AML-193 (cell line): ENCODE measurements around the gene HIP1.
A peak's percentile ranks its signal among the peaks of the same experiment; 100 is the strongest.
"Not testable (repeated sequence)": the region's sequence is repeated elsewhere in the genome, so short reads cannot be mapped to it uniquely, and the experiment has no call there.

Source experiments
- DNase-seq, 2 experiments: peaks; one replicate each; lab custom pipeline; 2025; lab: John Stamatoyannopoulos, UW

HIP1 gene

DNA sequence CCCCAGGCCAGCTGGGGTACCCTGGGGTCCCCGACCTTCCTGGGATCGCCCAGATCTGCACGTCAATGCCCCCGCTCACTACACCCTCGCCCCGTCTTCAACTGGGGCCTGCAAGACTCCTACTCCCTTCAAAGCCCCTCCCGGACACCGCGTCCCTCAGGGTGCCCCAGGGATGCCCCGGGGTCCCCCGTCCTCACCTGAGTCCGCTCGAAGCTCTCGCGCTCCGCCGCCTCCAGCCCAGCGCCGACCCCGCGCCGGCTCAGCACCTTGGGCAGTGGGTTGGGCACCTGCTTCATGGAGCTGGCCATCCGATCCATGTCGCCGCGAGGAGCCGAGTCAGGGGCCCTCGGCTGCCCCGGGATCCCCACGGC, at the start of gene HIP1:
Gene HIP1, minus strand, starts transcription at position 338 of the 371 bp plus-strand sequence. Its CDS starts 21 bp downstream, at position 317.
- DNase-seq: no peak

- not testable (repeated sequence) for DNase-seq
Measured at GRCh38 chr7:75788154-75788847, 49.6 kb upstream of the HIP1 start.

DNA sequence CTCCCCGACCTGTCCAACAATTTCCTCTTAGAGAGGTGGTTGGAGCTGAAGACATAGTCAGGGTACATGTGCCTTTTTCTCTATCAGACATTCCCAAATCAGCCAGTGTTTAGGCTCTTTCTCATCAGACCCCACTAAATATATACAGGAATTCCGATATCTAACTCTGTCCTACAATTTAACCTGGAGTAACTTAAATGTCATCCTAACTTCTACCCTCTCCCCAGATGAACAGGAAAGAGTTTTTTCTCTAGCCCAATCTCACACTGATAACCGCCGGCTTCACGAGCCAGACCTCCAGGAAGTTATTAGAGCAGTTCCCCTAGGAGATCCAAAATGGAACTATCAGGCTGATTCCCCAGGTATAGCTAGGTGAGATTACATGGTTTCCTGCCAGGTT, 44.3 kb upstream of the HIP1 start:
- not testable (repeated sequence) for DNase-seq

DNA sequence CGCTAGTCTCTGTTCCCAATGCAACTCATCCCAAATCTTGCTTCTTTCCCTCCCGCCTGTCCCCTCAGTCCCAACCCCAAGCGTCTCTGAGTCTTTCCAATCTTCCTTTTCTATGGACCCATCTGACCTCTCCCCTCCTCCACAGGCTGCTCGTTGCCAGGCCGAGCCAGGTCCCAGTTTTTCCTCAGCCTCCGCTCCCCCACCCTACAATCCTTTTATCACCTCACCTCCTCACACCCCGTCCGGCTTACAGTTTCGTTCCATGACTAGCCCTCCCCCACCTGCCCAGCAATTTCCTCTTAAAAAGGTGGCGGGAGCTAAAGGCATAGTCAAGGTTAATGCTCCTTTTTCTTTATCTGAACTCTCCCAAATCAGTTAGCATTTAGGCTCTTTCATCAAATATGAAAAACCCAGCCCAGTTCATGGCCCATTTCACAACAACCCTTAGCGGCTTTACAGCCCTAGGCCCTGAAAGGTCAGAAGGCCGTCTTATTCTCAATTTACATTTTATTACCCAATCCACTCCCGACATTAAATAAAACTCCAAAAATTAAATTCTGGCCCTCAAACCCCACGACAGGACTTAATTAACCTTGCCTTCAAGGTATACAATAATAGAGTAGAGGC, 42.0 kb upstream of the HIP1 start:
- DNase-seq: not testable (repeated sequence)

DNA sequence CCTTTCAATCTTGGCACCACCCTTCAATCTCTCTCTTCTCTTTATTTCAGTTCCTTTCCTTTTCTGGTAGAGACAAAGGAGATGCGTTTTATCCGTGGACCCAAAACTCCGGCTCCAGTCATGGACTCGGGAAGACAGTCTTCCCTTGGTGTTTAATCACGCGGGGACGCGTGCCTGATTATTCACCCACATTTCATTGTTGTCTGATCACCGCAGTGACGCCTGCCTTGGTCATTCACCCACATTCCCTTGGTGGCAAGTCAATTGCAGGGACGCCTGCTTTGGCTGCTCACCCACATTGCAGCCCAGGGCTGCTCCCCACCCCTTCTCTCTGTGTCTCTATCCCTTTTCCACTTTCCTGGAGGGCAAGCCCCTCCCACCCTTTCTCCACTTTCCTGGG, 40.8 kb upstream of the HIP1 start:
- DNase-seq: not testable (repeated sequence)

DNA sequence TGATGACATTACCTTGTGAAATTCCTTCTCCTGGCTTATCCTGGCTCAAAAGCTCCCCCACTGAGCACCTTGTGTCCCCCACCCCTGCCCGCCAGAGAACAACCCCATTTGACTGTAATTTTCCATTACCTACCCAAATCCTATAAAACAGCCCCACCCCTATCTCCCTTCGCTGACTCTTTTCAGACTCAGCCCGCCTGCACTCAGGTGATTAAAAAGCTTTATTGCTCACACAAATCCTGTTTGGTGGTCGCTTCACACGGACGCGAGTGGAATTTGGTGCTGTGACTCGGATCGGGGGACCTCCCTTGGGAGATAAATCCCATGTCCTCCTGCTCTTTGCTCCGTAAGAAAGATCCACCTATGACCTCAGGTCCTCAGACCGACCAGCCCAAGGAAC, 40.3 kb upstream of the HIP1 start:
- DNase-seq: not testable (repeated sequence)

DNA sequence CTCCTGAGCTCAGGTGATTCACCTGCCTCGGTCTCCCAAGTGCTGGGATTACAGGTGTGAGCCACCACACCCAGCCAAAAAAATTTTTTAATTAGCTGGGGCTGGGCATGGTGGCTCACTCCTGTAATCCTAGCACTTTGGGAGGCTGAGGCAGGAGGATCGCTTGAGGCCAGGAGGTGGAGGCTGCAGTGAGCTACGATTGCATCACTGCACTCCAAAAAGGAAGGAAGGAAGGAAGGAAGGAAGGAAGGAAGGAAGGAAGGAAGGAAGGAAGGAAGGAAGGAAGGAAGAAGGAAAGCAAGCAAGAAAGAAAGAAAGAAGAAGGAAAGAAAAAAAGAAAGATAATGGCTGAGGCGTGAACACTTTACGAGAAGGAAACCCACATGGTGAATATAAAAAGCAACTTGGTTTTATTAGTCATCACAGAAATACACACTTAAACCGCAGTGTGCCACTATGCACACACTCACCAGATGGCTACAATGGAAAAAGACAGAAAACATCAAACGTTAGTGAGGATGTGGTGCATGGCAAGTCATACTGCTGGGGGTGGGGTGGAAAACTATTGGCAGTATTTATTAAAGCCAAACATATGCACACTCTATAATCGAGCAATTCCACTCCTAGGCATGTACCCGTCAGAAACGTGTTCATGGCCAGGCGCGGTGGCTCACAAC, 37.7 kb upstream of the HIP1 start:
- DNase-seq: no peak

- not testable (repeated sequence) for DNase-seq
Measured at GRCh38 chr7:75773958-75774357, 35.2 kb upstream of the HIP1 start.

- no peak for DNase-seq
Measured at GRCh38 chr7:75772081-75773077, 33.6 kb upstream of the HIP1 start, which contains the start of gene CCL26. CCL26 (minus strand) TSS chr7:75772211; CDS start chr7:75772176, 35 bp downstream.

GRCh38 chr7:75771224-75771623, 32.5 kb upstream of the HIP1 start:
- DNase-seq: no peak

- peak; percentile 60 to 71 for DNase-seq
Measured at GRCh38 chr7:75762350-75762917, 23.7 kb upstream of the HIP1 start.

DNA sequence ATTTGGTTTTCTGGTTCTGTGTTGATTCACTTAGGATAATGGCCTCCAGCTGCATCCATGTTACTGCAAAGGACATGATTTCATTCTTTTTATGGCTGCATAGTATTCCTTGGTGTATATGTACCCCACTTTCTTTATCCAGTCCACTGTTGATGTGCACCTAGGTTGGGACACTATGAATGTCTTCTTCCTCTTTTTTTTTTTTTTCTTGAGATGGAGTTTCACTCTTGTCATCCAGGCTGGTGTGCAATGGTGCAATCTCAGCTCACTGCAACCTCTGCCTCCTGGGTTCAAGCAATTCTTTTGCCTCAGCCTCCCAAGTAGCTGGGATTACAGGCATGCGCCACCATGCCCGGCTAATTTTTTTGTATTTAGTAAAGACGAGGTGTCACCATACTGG, 23.1 kb upstream of the HIP1 start:
- DNase-seq: peak; percentile 4 to 11

GRCh38 chr7:75758491-75758890, 19.8 kb upstream of the HIP1 start:
- no peak for DNase-seq

GRCh38 chr7:75757860-75758259, 19.1 kb upstream of the HIP1 start:
- DNase-seq: no peak

DNA sequence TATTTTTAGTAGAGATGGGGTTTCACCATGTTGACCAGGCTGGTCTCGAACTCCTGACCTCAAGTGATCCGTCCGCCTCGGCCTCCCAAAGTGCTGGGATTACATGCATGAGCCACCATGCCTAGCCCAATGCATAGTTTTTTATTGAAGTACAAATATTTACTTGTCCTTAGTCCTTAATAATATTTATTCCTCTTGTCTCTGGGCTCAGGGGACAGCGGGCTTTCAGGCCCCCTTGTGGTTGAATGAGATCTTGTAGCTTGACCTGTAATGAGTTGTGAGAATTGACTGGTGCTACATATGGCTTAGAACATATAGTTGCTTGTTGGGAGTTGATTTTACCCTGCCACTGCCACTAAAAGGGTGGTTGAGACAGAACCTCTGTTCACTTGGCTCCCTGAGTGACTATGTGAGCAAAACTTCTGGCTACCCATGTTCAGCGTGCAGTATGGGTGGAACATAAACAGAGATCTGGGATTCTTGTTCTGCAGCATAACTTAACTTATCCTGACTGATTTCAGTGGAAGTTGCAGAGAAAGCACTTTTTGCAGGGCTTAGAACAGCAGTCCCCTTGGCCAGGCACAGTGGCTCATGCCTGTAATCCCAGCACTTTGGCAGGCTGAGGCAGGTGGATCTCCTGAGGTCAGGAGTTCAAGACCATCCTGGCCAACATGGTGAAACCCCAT, 18.4 kb upstream of the HIP1 start:
- DNase-seq: peak; percentile 33 to 45

DNA sequence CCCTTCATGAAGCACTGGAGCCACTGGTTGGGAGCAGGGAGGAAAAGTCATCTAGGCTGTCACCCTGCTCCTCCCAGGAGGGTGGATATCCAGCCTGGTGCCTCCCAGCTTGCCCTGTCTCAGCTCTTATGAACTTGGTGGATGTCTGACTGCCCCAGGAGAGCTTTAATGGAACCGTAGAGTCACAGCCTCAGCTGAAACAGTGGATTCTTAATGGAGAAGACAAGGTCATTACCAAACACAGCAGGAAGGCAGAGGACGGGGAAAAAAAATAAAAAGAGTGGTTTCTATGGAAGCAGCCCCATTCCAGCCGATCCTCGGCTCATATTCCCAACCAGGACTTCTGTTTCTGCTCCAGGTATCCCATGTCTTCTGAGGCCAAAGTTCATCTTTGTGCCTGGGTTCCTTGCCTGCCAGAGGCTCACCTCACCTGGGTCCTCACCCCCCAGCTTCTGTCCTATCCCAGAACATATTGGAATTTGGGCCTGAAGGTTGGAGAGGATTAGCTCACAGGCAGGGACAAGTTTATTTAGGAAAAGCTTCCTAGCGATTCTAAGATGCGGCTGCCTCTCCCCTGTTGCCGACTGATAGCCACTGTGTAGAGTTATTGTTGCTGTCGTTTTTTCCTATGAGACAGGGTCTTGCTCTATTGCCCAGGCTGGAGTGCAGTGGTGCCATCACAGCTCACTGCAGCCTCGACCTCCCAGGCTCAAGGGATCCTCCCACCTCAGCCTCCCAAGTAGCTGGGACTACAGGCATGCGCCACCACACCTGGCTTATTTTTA, 17.7 kb upstream of the HIP1 start:
- no peak for DNase-seq

DNA sequence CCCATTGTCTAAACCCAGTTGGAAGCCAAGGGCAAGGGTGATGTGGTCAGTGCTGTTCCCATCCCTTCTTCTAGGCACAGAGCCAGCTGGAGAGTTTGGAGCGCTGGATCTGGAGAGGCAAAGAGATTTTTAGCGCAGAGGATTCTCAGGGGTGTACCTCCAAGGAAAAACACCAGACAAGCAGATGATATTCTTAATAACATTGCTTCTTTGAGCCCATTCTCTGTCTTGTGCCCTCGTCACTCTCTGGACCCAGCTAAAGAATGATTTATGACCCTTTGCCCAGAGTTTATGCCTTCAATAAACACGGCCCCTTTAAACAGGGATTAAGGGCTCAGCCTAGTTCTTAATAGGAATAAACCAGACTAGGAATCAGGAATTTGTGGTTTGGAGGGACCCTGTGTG, 4.7 kb upstream of the HIP1 start:
- DNase-seq: no peak

- peak; percentile 56 to 60 for DNase-seq
Measured at GRCh38 chr7:75740846-75741497, 2.2 kb upstream of the HIP1 start.
